Measurements from ENCODE around the gene CFAP210. TPM values are rescaled to one million over a fixed set of nuclear protein-coding genes. Genes with fewer than 3 reads are reported as not detected.
"Not testable (repeated sequence)": the region's sequence is repeated elsewhere in the genome, so short reads cannot be mapped to it uniquely, and the experiment has no call there.

CFAP210 gene
- total RNA-seq, 1 donor from 2014 or later, result not detected

GRCh38 chr2:169714699-169715098 lies 20.5 kb upstream of the CFAP210 start:
- no peak for ATAC-seq
- no peak for DNase-seq (ENCODE audit: low spot score)

- ATAC-seq (no peak), DNase-seq (ENCODE audit: low spot score) (no peak)
These were observed 19.1 kb upstream of the CFAP210 start for GRCh38 chr2:169713331-169713730.

DNA sequence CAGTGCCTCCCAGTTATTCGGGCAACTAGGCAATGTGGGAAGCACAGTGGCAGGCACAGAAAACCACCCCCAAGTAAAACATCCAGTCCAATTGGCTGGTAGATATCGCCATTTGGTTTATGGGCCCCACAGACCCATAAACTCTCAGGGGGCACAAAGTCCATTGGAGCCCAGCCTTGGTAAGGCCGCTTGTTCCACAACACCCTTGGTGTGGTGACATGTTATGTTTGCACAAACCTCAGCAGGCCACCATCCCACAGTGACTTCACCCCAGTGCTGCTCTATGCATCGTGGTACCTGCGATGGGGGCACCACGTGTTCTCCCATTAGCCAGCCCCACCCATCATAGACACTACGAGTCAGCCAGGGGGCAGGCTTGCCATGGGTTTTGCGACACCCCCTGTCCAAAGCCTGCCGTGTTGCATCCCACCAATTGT lies 18.6 kb upstream of the CFAP210 start:
- DNase-seq (ENCODE audit: low spot score) (no peak), ATAC-seq (no peak)

DNA sequence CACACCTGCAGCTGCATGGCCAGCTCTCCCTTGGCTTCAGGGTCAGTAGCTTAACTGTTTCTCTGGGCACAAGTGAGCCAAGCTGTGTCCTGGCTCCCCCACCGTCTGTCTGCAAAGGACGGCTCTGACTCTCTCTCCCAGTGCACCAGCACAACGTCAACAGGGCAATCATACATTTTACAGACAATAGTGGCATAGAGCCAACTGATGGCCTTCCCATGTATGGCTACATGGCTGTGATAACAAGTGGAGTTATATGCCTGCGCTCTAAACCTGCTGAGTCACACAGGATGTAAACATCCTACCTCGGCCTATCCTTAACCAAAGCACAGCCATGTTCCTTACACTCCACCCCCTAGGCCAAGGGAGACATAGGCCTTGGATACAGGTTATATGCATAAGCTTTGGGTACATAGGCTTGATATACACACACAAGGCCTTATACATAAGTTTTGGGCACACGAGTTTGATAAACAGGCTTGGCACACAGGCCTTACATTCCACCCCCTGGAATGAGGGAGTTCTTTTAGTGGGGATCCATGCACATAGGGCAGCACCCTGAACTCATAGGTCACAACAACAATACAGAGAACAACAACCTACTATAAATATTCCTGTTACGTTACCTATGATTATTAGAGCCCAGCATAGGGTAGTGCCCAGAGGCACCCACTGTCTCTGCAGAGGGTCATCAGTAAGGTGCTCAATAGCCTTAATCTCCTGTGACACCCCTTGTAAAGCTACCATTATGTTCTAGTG lies 17.7 kb upstream of the CFAP210 start:
- no peak for ATAC-seq
- DNase-seq (ENCODE audit: low spot score), result no peak

DNA sequence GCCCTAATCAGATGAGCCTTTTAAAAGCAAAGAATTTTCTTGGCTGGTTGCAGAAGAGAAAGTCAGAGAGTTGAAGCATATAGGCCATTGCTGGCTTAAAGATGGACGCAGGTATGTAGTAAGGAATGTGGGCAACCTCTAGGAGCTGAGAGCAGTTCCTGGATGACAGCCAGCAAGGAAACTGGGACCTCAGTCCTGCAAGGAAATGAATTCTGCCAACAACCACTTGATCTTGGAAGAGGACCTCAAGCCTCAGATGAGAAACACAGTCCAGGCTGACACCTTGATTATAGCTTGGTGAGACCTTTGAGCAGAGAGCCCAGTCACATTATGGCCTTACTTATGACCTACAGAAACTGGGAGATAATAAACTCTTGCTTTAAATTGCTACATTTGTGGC lies 15.8 kb upstream of the CFAP210 start:
- ATAC-seq (no peak), DNase-seq (ENCODE audit: low spot score) (no peak)

- ATAC-seq, result no peak
- DNase-seq (ENCODE audit: low spot score), result no peak
These were observed 15.1 kb upstream of the CFAP210 start for GRCh38 chr2:169709331-169709730.

DNA sequence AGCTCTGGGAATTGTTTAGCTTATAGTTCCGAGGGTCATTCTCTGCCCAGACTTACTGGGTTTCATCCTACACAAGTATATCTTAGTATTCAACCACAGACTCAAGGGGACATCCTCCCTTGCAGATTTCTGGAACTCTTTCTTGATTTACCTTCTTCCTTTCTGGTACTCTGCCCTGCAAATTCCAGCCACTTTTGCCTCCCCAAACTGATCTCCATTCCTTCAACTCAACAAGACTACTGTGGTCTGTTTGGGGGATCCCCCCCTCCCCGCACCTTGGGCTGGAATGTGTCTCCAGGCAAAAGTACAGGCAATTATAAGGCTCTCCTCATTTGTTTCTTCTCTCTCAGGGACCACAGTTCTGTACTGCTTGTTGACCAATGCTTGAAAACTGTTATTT lies 13.4 kb upstream of the CFAP210 start:
- DNase-seq (ENCODE audit: low spot score), result no peak
- ATAC-seq, result no peak

DNA sequence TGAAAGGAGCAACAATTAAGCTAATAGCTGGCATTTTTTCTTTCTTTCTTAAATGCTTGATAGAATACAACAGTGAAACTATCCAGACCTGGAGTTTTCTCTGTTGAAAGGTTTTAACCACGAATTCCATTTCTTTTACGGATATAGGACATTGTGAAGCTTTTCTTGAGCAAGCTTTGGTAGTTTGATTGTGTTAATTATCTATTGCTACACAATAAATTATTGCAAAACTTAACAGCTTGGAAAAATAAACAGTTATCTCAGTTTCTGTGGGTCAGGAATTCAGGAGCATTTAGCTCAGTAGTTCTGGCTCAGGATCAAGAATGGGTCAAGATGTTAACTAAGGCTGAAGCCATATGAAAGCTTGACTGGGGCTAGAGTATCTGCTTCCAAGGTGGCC lies 11.7 kb upstream of the CFAP210 start:
- ATAC-seq (peak; percentile 57), DNase-seq (ENCODE audit: low spot score) (no peak)

DNA sequence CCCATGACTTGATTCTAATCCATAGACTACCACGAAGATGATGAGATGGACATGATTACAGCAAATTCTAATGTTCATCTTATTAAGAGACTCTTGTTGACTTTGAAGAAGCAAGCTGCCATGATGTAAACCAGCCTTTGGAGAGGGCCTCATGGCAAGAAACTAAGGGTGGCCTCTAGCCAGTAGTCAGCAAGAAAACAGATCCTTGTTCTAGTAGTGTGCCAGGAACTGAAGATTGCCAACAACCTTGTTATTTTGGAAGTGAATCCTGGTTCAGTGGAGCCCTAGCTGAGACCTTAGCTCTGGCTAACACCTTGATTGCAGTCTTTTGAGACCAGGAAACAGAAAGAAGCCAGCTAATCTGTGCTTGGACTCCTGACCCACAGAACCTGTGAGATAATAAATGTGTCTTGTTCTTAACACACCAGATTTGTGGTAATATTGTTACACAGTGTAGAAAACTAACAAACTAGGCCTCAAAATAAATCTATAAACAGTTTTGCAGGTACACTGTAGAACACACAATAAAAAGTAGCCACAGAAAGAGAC lies 10.0 kb upstream of the CFAP210 start:
- no peak for DNase-seq (ENCODE audit: low spot score)
- ATAC-seq, result no peak

DNA sequence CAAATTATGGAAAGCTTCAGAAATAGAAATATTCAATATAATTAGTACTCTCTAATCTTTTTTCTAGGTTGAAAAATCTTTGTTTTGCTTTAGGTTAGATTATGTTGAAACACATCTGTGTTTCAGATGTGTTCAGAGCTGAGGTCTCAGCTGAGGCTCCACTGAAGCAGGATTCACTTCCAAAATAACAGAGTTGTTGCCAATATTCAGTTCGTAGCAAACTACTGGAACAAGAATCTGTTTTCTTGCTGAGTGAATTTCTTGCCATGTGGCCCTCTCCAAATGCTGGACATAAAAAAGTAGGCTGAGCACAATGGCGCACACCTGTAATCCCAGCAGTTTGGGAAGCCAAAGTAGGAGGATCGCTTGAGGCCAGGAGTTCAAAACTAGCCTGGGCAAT lies 8.8 kb upstream of the CFAP210 start:
- DNase-seq (ENCODE audit: low spot score), result no peak
- no peak for ATAC-seq

DNA sequence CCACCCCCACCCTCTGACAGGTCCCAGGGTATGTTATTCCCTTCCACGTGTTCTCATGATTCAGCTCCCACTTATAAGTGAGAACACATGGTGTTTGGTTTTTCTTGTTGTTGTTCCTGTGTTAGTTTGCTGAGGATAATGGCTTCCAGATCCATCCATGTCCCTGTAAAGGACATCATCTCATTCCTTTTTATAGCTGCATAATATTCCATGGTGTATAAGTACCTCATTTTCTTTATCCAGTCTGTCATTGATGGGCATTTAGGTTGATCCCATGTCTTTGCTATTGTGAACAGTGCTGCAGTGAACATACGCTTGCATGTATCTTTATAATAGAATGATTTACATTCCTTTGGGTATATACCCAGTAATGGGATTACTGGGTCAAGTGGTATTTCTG lies 5.0 kb upstream of the CFAP210 start:
- ATAC-seq; DNase-seq (ENCODE audit: low spot score): not testable (repeated sequence)

GRCh38 chr2:169696381-169696780 lies 2.2 kb upstream of the CFAP210 start:
- DNase-seq (ENCODE audit: low spot score), result no peak
- ATAC-seq, result no peak

DNA sequence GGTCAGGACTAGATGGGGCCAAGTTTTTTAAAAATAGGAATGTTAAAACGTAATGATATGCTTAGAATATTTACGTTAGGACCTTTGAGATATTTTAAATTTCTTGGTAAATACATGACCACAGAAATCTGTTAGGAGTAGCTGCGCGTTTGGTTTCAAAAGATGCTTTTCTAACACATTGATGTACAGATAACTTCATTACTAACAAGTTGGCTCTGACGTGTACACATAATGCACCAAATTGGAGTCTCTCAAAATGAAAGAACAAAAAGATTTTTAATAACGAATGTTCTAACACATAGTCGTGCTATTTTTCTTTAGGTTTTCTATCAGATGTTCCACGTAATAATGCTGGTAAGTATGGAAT lies 672 bp upstream of the CFAP210 start:
- DNase-seq (ENCODE audit: low spot score), result no peak

DNA sequence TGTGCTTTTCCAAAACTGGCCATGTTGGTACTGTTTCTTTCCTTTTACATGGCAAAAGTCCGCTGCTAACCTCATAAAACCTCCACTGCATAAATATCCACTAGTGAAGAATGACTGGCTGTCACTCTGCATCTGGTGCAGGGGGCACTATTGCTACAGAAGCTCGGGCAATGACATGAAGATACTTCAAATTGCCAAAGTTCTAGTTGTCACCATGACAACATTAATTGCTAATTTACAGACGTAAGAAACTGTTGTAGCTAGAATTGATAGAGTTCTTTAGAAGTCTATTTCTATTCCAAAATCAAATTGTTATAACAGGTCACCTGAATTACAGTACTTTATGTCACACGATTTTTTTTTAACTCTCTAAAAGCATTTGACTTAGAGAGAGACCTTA lies 845 bp downstream of the CFAP210 start:
- DNase-seq (ENCODE audit: low spot score) (no peak), ATAC-seq (peak; percentile 51)

More for the DNA sequence above, 672 bp upstream of the CFAP210 start:
- ATAC-seq, result no peak

- ATAC-seq, result no peak
- no peak for DNase-seq (ENCODE audit: low spot score)
These were observed 1.5 kb downstream of the CFAP210 start for GRCh38 chr2:169692718-169693117.

GRCh38 chr2:169690958-169691357 lies 3.2 kb downstream of the CFAP210 start:
- no peak for ATAC-seq
- no peak for DNase-seq (ENCODE audit: low spot score)

DNA sequence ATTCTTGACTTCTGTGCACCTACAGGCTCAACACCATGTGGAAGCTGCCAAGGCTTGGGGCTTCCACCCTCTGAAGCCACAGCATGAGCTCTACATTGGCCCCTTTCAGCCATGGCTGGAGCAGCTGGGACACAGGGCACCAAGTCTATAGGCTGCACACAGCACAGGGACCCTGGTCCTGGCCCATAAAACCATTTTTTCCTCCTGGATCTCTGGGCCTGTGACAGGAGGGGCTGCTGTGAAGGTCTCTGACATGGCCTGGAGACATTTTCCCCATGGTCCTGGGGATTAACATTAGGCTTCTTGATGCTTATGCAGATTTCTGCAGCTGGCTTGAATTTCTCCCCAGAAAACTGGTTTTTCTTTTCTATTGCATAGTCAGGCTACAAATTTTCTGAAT lies 6.3 kb downstream of the CFAP210 start:
- not testable (repeated sequence) for ATAC-seq; DNase-seq (ENCODE audit: low spot score)

DNA sequence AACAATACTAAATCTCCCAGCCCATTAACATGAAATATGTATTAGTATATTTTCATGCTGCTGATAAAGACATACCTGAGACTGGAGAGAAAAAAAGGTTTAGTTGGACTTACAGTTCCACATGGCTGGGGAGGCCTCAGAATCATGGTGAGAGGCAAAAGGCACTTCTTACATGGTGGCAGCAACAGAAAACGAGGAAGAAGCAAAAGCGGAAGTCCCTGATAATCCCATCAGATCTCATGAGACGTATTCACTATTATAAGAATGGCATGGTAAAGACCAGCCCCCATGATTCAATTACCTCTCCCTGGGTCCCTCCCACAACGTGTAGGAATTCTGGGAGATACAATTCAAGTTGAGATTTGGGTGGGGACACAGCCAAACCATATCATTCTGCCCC lies 7.4 kb downstream of the CFAP210 start:
- ATAC-seq; DNase-seq (ENCODE audit: low spot score): not testable (repeated sequence)

- not testable (repeated sequence) for ATAC-seq; DNase-seq (ENCODE audit: low spot score)
These were observed 9.5 kb downstream of the CFAP210 start for GRCh38 chr2:169684712-169685111.

- ATAC-seq (no peak), DNase-seq (ENCODE audit: low spot score) (no peak)
These were observed 10.1 kb downstream of the CFAP210 start for GRCh38 chr2:169684135-169684565.

GRCh38 chr2:169683425-169684134 lies 10.6 kb downstream of the CFAP210 start:
- DNase-seq (ENCODE audit: low spot score) (peak; percentile 50), ATAC-seq (peak; percentile 97)

DNA sequence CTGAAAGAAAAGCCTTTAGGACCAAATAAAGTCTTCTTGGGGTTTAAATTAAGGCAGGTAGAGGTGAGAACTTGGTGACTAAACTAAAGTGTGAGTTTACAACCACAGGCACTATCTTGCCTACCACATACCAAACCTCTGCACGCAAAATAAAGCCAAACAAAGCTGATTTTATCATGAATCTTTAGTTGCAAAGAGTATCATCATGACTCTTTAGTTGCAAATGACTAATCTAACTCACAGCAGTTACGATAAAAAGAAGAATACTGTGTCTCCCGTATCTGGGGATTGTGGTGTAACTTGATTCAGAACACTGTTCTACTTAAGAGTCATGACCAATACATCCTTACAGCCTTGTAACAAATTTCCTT lies 11.2 kb downstream of the CFAP210 start:
- ATAC-seq (no peak), DNase-seq (ENCODE audit: low spot score) (no peak)

All from left lobe of liver (tissue), 2 donors.